ENCODE measurements around the gene MAPK14. TPM values are rescaled to one million over a fixed set of nuclear protein-coding genes. Genes with fewer than 3 reads are reported as not detected.
"Not testable (repeated sequence)": the region's sequence is repeated elsewhere in the genome, so short reads cannot be mapped to it uniquely, and the experiment has no call there.

The MAPK14 gene
- total RNA-seq, 1 donor from 2014 or later: 41.3 TPM

GRCh38 chr6:36127462-36128016 lies 99.9 kb downstream of the MAPK14 start:
- peaks cover 20% of the 10 kb centered on the region for H3K4me1 ChIP-seq (ENCODE audit: insufficient read depth, low read length)
- Mint-ChIP-seq H3K36me3 (ENCODE audit: low read depth, unreplicated experiment) (peaks cover 7% of the 10 kb centered on the region), H3K27me3 (ENCODE audit: low read depth, unreplicated experiment) (peaks cover under 1% of the 10 kb centered on the region), H3K4me3 (ENCODE audit: unreplicated experiment) (peak overlapping the region; percentile 2), H3K4me1 (ENCODE audit: low read depth, unreplicated experiment) (peaks cover 28% of the 10 kb centered on the region), H3K27ac (ENCODE audit: unreplicated experiment) (peak overlapping the region; percentile 54), H3K9me3 (ENCODE audit: unreplicated experiment) (peaks cover 2% of the 10 kb centered on the region)
- H3K27ac ChIP-seq (ENCODE audit: low read depth, low read length): no peak overlapping the region
- H2AFZ ChIP-seq (ENCODE audit: low read depth, low read length): no peak overlapping the region
- H3K4me2 ChIP-seq (ENCODE audit: low read length): peak overlapping the region; percentile 38
- H4K20me1 ChIP-seq (ENCODE audit: insufficient read depth, low read length): no peaks in the 10 kb centered on the region
- H3K9me3 ChIP-seq (ENCODE audit: insufficient read depth, low read depth, low read length): no peaks in the 10 kb centered on the region
- H3K79me2 ChIP-seq (ENCODE audit: insufficient read depth, low read length): no peaks in the 10 kb centered on the region
- TF ChIP-seq, protein P1, sequence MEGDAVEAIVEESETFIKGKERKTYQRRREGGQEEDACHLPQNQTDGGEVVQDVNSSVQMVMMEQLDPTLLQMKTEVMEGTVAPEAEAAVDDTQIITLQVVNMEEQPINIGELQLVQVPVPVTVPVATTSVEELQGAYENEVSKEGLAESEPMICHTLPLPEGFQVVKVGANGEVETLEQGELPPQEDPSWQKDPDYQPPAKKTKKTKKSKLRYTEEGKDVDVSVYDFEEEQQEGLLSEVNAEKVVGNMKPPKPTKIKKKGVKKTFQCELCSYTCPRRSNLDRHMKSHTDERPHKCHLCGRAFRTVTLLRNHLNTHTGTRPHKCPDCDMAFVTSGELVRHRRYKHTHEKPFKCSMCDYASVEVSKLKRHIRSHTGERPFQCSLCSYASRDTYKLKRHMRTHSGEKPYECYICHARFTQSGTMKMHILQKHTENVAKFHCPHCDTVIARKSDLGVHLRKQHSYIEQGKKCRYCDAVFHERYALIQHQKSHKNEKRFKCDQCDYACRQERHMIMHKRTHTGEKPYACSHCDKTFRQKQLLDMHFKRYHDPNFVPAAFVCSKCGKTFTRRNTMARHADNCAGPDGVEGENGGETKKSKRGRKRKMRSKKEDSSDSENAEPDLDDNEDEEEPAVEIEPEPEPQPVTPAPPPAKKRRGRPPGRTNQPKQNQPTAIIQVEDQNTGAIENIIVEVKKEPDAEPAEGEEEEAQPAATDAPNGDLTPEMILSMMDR (IDR thresholded peaks at IDR 0.05; ENCODE audit: insufficient read depth, low read depth, low read length): no peak
- TF ChIP-seq EZH2 (IDR thresholded peaks at IDR 0.05; ENCODE audit: insufficient read depth, low read length): no peak
- no peak overlapping the region for H3K9ac ChIP-seq (ENCODE audit: low read length)
- peak; percentile 56 for DNase-seq (ENCODE audit: low read depth)
- H3K27me3 ChIP-seq (ENCODE audit: insufficient read depth, low read length): no peaks in the 10 kb centered on the region
- FAIRE-seq: no peak
- H3K36me3 ChIP-seq (ENCODE audit: insufficient read depth, low read length): no peaks in the 10 kb centered on the region
- H3K4me3 ChIP-seq (ENCODE audit: insufficient read depth, low read depth, low read length): no peak overlapping the region

- Histone ChIP-seq H3K79me2 (ENCODE audit: insufficient read depth, low read length) (no peaks in the 10 kb centered on the region), H2AFZ (ENCODE audit: low read depth, low read length) (no peak overlapping the region), H3K36me3 (ENCODE audit: insufficient read depth, low read length) (no peaks in the 10 kb centered on the region), H3K9ac (ENCODE audit: low read length) (no peak overlapping the region), H3K4me3 (ENCODE audit: insufficient read depth, low read depth, low read length) (no peak overlapping the region), H4K20me1 (ENCODE audit: insufficient read depth, low read length) (no peaks in the 10 kb centered on the region), H3K27ac (ENCODE audit: low read depth, low read length) (no peak overlapping the region), H3K4me2 (ENCODE audit: low read length) (no peak overlapping the region), H3K9me3 (ENCODE audit: insufficient read depth, low read depth, low read length) (no peaks in the 10 kb centered on the region), H3K4me1 (ENCODE audit: insufficient read depth, low read length) (peaks cover 20% of the 10 kb centered on the region), H3K27me3 (ENCODE audit: insufficient read depth, low read length) (no peaks in the 10 kb centered on the region)
- H3K36me3 Mint-ChIP-seq (ENCODE audit: low read depth, unreplicated experiment): peaks cover 11% of the 10 kb centered on the region
- FAIRE-seq (no peak), DNase-seq (ENCODE audit: low read depth) (no peak)
- H3K4me3 Mint-ChIP-seq (ENCODE audit: unreplicated experiment): no peak overlapping the region
- peaks cover 2% of the 10 kb centered on the region for H3K9me3 Mint-ChIP-seq (ENCODE audit: unreplicated experiment)
- H3K4me1 Mint-ChIP-seq (ENCODE audit: low read depth, unreplicated experiment): peaks cover 31% of the 10 kb centered on the region
- TF ChIP-seq EZH2 (IDR thresholded peaks at IDR 0.05; ENCODE audit: insufficient read depth, low read length): no peak
- TF ChIP-seq, protein P1 (IDR thresholded peaks at IDR 0.05; ENCODE audit: insufficient read depth, low read depth, low read length): no peak
- H3K27me3 Mint-ChIP-seq (ENCODE audit: low read depth, unreplicated experiment): peaks cover 5% of the 10 kb centered on the region
- H3K27ac Mint-ChIP-seq (ENCODE audit: unreplicated experiment): peak overlapping the region; percentile 54
These were observed 100.5 kb downstream of the MAPK14 start for GRCh38 chr6:36128073-36128472.

GRCh38 chr6:36128793-36129192 lies 101.2 kb downstream of the MAPK14 start:
- FAIRE-seq (no peak), DNase-seq (ENCODE audit: low read depth) (no peak)
- Mint-ChIP-seq H3K9me3 (ENCODE audit: unreplicated experiment) (peaks cover 3% of the 10 kb centered on the region), H3K4me1 (ENCODE audit: low read depth, unreplicated experiment) (peaks cover 31% of the 10 kb centered on the region), H3K36me3 (ENCODE audit: low read depth, unreplicated experiment) (peaks cover 14% of the 10 kb centered on the region), H3K27me3 (ENCODE audit: low read depth, unreplicated experiment) (peaks cover 8% of the 10 kb centered on the region), H3K27ac (ENCODE audit: unreplicated experiment) (no peak overlapping the region), H3K4me3 (ENCODE audit: unreplicated experiment) (peak overlapping the region; percentile 8)
- H3K4me2 ChIP-seq (ENCODE audit: low read length): no peak overlapping the region
- no peaks in the 10 kb centered on the region for H4K20me1 ChIP-seq (ENCODE audit: insufficient read depth, low read length)
- H3K9me3 ChIP-seq (ENCODE audit: insufficient read depth, low read depth, low read length): no peaks in the 10 kb centered on the region
- peaks cover 20% of the 10 kb centered on the region for H3K4me1 ChIP-seq (ENCODE audit: insufficient read depth, low read length)
- no peak overlapping the region for H3K27ac ChIP-seq (ENCODE audit: low read depth, low read length)
- no peaks in the 10 kb centered on the region for H3K79me2 ChIP-seq (ENCODE audit: insufficient read depth, low read length)
- no peak for TF ChIP-seq EZH2 (IDR thresholded peaks at IDR 0.05; ENCODE audit: insufficient read depth, low read length)
- TF ChIP-seq, protein P1 (IDR thresholded peaks at IDR 0.05; ENCODE audit: insufficient read depth, low read depth, low read length): no peak
- no peak overlapping the region for H3K4me3 ChIP-seq (ENCODE audit: insufficient read depth, low read depth, low read length)
- no peaks in the 10 kb centered on the region for H3K36me3 ChIP-seq (ENCODE audit: insufficient read depth, low read length)
- H3K27me3 ChIP-seq (ENCODE audit: insufficient read depth, low read length): no peaks in the 10 kb centered on the region
- H2AFZ ChIP-seq (ENCODE audit: low read depth, low read length): no peak overlapping the region
- H3K9ac ChIP-seq (ENCODE audit: low read length): no peak overlapping the region

- peak overlapping the region; percentile 14 for H3K4me3 Mint-ChIP-seq (ENCODE audit: unreplicated experiment)
- peaks cover 16% of the 10 kb centered on the region for H3K36me3 Mint-ChIP-seq (ENCODE audit: low read depth, unreplicated experiment)
- H3K36me3 ChIP-seq (ENCODE audit: insufficient read depth, low read length); FAIRE-seq; H3K27me3 Mint-ChIP-seq (ENCODE audit: low read depth, unreplicated experiment); H3K4me2 ChIP-seq (ENCODE audit: low read length); H3K9me3 ChIP-seq (ENCODE audit: insufficient read depth, low read depth, low read length); H3K27me3 ChIP-seq (ENCODE audit: insufficient read depth, low read length); H3K9ac ChIP-seq (ENCODE audit: low read length); H2AFZ ChIP-seq (ENCODE audit: low read depth, low read length); H4K20me1 ChIP-seq (ENCODE audit: insufficient read depth, low read length); DNase-seq (ENCODE audit: low read depth); H3K4me3 ChIP-seq (ENCODE audit: insufficient read depth, low read depth, low read length); H3K27ac Mint-ChIP-seq (ENCODE audit: unreplicated experiment); H3K9me3 Mint-ChIP-seq (ENCODE audit: unreplicated experiment); H3K27ac ChIP-seq (ENCODE audit: low read depth, low read length); H3K79me2 ChIP-seq (ENCODE audit: insufficient read depth, low read length): not testable (repeated sequence)
- peaks cover 31% of the 10 kb centered on the region for H3K4me1 Mint-ChIP-seq (ENCODE audit: low read depth, unreplicated experiment)
- H3K4me1 ChIP-seq (ENCODE audit: insufficient read depth, low read length): peaks cover 20% of the 10 kb centered on the region
These were observed 101.7 kb downstream of the MAPK14 start for GRCh38 chr6:36129334-36129733.
